GM19324 (cell line): ENCODE measurements around the gene PRKAR1A.

Experiments used
- ATAC-seq: cut with Tn5 transposase; IDR thresholded peaks from one replicate; pipeline ENCODE4 v1.9.1; 2021; ENCODE audit warnings: mild to moderate bottlenecking, moderate library complexity; ENCODE audit not compliant: unreplicated experiment, low FRiP score

PRKAR1A gene

DNA sequence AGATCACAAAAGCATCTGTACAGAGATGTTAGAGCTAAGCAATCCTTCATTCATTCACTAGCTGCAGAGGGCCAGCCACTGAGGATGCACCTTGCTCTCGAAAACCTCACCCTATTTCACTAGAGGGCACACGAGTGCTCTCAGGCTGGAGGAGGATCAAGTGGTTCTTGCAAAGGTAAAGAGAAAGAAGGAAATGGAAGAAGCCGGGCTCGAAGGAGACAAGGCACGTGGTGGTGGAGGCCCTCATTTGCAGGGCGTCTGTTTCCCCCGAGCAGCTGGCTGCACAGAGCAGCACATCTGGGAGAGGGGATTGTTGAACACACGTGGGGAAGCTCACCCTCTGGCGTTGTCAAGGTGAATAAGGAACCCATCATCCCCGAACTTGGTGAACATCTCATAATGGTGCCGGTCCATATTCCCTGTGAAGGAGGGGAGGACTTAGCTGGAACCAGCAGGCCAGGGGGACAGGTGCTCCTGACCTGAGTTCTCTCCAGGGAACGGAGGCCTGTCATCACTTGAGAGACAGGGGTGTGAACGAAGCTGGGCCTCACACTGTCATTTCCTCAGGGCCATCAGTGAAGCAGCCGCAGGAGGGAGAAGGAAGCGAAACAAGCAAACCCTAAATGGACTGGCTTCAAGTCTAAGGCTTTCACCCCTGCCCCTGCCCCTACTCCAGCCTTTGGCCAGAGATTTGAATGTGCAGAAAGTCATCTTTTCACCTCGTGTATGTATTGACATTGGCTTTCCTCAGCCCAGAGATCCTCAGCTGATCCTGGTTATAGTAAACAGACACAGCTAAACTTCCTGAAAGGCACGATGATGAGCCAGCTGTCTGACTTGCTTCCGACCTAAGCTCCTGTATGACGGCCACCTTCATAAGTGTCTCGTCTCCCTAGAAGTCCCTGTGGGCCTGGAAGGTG, 27.6 kb downstream of the PRKAR1A start:
- no peak for ATAC-seq

- no peak for ATAC-seq
Observed at GRCh38 chr17:68540981-68541380, 28.8 kb downstream of the PRKAR1A start.

GRCh38 chr17:68541816-68542215, 29.6 kb downstream of the PRKAR1A start:
- ATAC-seq, result no peak

GRCh38 chr17:68542698-68543463, 30.7 kb downstream of the PRKAR1A start:
- ATAC-seq, result no peak

DNA sequence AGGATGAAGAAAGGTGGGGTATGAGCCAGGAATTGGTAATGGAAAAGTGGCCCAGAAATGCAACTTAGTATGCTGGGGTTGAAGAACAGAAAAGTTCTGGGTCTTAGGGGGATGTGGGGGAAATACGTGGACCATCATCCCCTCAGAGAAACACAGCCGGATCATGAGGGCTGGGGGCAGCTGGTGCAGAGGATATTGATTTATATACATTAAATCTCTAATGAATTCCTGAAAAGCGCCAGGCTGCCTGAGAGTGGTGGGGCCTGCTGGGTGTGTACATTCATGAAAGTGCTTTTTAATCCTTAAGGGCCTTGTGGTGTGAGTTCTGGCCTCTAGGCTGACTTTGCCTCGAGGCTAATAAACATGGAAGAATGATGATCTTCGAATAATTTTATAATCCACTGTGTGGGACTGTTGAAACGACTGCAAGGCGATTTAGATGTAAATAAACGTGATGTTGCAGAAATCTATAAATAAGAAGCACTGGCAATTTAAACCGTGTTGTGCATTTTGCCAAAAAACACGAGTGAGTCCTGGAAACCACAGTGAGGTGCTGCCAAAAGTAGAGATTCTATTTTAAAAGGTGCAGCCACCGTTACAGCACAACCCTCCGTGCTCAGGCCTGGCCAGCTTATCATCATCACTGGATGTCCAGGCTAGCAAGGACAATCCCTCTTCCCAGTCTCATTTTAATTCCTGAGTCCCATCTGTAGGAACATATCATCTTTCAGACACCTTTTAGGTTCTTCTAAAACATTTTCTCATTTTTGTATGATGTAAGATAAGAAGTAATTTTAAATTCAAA, 32.1 kb downstream of the PRKAR1A start:
- no peak for ATAC-seq

DNA sequence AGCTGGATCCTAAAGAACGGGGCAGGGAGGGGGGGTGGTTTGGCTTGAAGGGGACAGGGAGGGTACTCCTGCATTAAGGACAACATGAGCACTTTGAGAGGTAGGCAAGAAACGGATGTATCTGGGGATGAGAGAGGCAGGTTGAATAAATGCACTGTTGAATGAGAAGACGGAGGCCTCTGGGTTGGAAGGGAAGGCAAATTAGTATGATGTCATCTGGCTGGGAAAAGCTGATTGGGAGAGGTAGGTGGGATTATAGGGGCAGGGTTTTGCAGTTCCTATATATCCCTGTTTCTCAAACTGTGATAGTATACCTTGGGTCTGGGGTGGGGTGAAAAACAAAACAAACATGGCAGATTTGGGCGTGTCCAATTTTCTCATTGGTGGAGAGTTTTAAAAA, 44.3 kb downstream of the PRKAR1A start:
- ATAC-seq, result no peak

DNA sequence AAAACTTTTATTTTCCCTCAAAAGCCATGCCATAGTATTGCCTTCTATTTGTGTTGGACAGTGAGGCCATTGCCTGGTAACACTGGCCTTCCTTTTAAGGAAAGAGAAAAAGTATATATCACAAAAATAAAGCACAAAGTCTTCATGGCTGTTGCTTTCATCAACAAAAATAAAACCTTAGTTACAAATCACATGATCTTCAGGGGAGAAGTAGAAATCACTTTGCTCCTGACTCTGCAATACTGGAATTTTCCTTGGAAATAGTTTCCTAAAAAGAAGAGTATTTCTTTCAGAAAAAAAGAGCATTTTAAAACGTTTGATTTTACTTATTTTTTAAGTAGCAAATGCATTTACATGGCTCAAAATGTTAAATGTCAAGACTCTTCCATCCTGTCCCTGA, 47.1 kb downstream of the PRKAR1A start:
- no peak for ATAC-seq

GRCh38 chr17:68560966-68561720, 48.9 kb downstream of the PRKAR1A start:
- ATAC-seq, result no peak

GRCh38 chr17:68562736-68563135, 50.5 kb downstream of the PRKAR1A start:
- ATAC-seq, result no peak

- no peak for ATAC-seq
Observed at GRCh38 chr17:68564415-68565111, 52.3 kb downstream of the PRKAR1A start.

GRCh38 chr17:68565661-68566441, 53.6 kb downstream of the PRKAR1A start:
- ATAC-seq, result no peak

- ATAC-seq, result no peak
Observed at GRCh38 chr17:68566442-68566738, 54.2 kb downstream of the PRKAR1A start.

- ATAC-seq, result no peak
Observed at GRCh38 chr17:68567035-68567434, 54.8 kb downstream of the PRKAR1A start.

- ATAC-seq, result no peak
Observed at GRCh38 chr17:68567581-68567980, 55.4 kb downstream of the PRKAR1A start.

GRCh38 chr17:68568581-68568980, 56.4 kb downstream of the PRKAR1A start:
- no peak for ATAC-seq

DNA sequence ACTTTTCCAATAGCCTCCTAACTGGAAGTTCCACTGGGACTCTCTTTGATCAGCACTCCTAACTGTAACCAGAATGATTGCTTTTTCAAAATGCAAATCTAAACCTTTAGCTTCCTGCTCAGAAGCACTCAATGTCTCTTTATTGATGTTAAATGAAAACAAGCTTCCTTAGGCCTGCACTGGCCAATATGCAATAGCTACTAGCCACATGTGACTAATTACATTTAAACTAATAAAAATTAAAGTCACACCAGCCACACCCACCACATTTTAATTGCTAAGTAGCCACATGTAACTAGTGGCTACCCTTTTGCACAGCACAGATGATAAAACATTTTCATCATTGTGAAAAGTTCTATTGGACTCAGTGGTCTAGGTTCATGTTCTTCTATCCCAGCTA, 57.1 kb downstream of the PRKAR1A start:
- no peak for ATAC-seq

GRCh38 chr17:68570526-68570925, 58.3 kb downstream of the PRKAR1A start:
- no peak for ATAC-seq

- ATAC-seq, result no peak
Observed at GRCh38 chr17:68572138-68572842, 60.1 kb downstream of the PRKAR1A start.
